HEK293 (cell line): ENCODE measurements around the gene KRTCAP2.

ENCODE experiments used
- BCL11A ChIP-seq: fragments of 450-650 bp; formaldehyde crosslinking; IDR thresholded peaks from 2 replicates; pipeline ENCODE4 v1.5.1; 2016; ENCODE audit warnings: low read depth, missing biosample characterization, missing genetic modification characterization
- GLI4 ChIP-seq: fragments of 450-650 bp; formaldehyde crosslinking; IDR thresholded peaks from 2 replicates; pipeline ENCODE4 v1.5.1; 2016; ENCODE audit warnings: missing biosample characterization, missing genetic modification characterization
- HOXD13 ChIP-seq: sonication (generic); formaldehyde crosslinking; IDR thresholded peaks from 2 replicates; pipeline ENCODE4 v1.8.0; 2022; ENCODE audit warnings: missing genetic modification reagents, borderline replicate concordance
- REPIN1 ChIP-seq: fragments of 450-650 bp; formaldehyde crosslinking; IDR thresholded peaks from 2 replicates; pipeline ENCODE4 v1.5.1; 2017; ENCODE audit warnings: missing biosample characterization, missing genetic modification characterization, low read depth
- SP3 ChIP-seq: fragments of 450-650 bp; formaldehyde crosslinking; IDR thresholded peaks from 2 replicates; pipeline ENCODE4 v1.5.1; 2016; ENCODE audit warnings: missing biosample characterization, missing genetic modification characterization
- ZBTB8A ChIP-seq: fragments of 450-650 bp; formaldehyde crosslinking; IDR thresholded peaks from 2 replicates; pipeline ENCODE4 v1.5.1; 2016; ENCODE audit warnings: missing biosample characterization, missing genetic modification characterization
- ZNF146 ChIP-seq: fragments of 450-650 bp; formaldehyde crosslinking; IDR thresholded peaks from 2 replicates; pipeline ENCODE4 v1.5.1; 2016; ENCODE audit warnings: missing biosample characterization, missing genetic modification characterization
- ZNF157 ChIP-seq: fragments of 450-650 bp; formaldehyde crosslinking; IDR thresholded peaks from 2 replicates; pipeline ENCODE4 v1.5.1; 2016; ENCODE audit warnings: missing biosample characterization, missing genetic modification characterization
- ZNF2 ChIP-seq: fragments of 450-650 bp; formaldehyde crosslinking; IDR thresholded peaks from 2 replicates; pipeline ENCODE4 v1.5.1; 2016; ENCODE audit warnings: missing biosample characterization, missing genetic modification characterization
- ZNF394 ChIP-seq: fragments of 450-650 bp; formaldehyde crosslinking; IDR thresholded peaks from 2 replicates; pipeline ENCODE4 v1.5.1; 2016; ENCODE audit warnings: missing biosample characterization, missing genetic modification characterization, mild to moderate bottlenecking, moderate library complexity, borderline replicate concordance
- ZNF423 ChIP-seq: fragments of 450-650 bp; formaldehyde crosslinking; IDR thresholded peaks from 2 replicates; pipeline ENCODE4 v1.5.1; 2016; ENCODE audit warnings: missing biosample characterization, missing genetic modification characterization
- ZNF426 ChIP-seq: fragments of 450-650 bp; formaldehyde crosslinking; IDR thresholded peaks from 2 replicates; pipeline ENCODE4 v1.5.1; 2017; ENCODE audit warnings: missing biosample characterization, missing genetic modification characterization, mild to moderate bottlenecking, inconsistent platforms, moderate library complexity
- ZNF501 ChIP-seq: fragments of 450-650 bp; formaldehyde crosslinking; IDR thresholded peaks from 2 replicates; pipeline ENCODE4 v1.5.1; 2016; ENCODE audit warnings: missing biosample characterization, missing genetic modification characterization
- ZNF513 ChIP-seq: fragments of 450-650 bp; IDR thresholded peaks from 2 replicates; pipeline ENCODE4 v1.5.1; 2018; ENCODE audit warnings: missing biosample characterization, missing genetic modification characterization
- ZNF521 ChIP-seq: fragments of 450-650 bp; formaldehyde crosslinking; IDR thresholded peaks from 2 replicates; pipeline ENCODE4 v1.5.1; 2017; ENCODE audit warnings: missing biosample characterization, mild to moderate bottlenecking, missing genetic modification characterization
- ZNF558 ChIP-seq: fragments of 450-650 bp; formaldehyde crosslinking; IDR thresholded peaks from 2 replicates; pipeline ENCODE4 v1.5.1; 2016; ENCODE audit warnings: missing biosample characterization, missing genetic modification characterization
- ZNF585B ChIP-seq: fragments of 450-650 bp; formaldehyde crosslinking; IDR thresholded peaks from 2 replicates; pipeline ENCODE4 v1.5.1; 2016; ENCODE audit warnings: missing biosample characterization, missing genetic modification characterization
- ZNF596 ChIP-seq: fragments of 450-650 bp; IDR thresholded peaks from 2 replicates; pipeline ENCODE4 v1.5.0; 2018; ENCODE audit warnings: missing biosample characterization, mild to moderate bottlenecking, missing genetic modification characterization, moderate library complexity
- ZNF785 ChIP-seq: fragments of 450-650 bp; formaldehyde crosslinking; IDR thresholded peaks from 2 replicates; pipeline ENCODE4 v1.5.1; 2016; ENCODE audit warnings: missing biosample characterization, missing genetic modification characterization
- ZNF791 ChIP-seq: fragments of 450-650 bp; formaldehyde crosslinking; IDR thresholded peaks from 2 replicates; pipeline ENCODE4 v1.5.1; 2016; ENCODE audit warnings: missing biosample characterization, missing genetic modification characterization
- ZNF792 ChIP-seq: fragments of 450-650 bp; formaldehyde crosslinking; IDR thresholded peaks from 2 replicates; pipeline ENCODE4 v1.5.1; 2016; ENCODE audit warnings: missing biosample characterization, missing genetic modification characterization
- TF ChIP-seq, protein P1 (sequence below): fragments of 450-650 bp; formaldehyde crosslinking; IDR thresholded peaks from 2 replicates; pipeline ENCODE4 v1.5.1; 2016; ENCODE audit warnings: missing biosample characterization, missing genetic modification characterization
- TF ChIP-seq, protein P2 (sequence below): fragments of 450-650 bp; formaldehyde crosslinking; IDR thresholded peaks from 2 replicates; pipeline ENCODE4 v1.5.1; 2016; ENCODE audit warnings: missing biosample characterization, missing genetic modification characterization
- TF ChIP-seq, protein P3 (sequence below): fragments of 450-650 bp; formaldehyde crosslinking; IDR thresholded peaks from 2 replicates; pipeline ENCODE4 v1.5.1; 2016; ENCODE audit warnings: missing biosample characterization, missing genetic modification characterization
- TF ChIP-seq, protein P4 (sequence below): fragments of 450-650 bp; formaldehyde crosslinking; IDR thresholded peaks from 2 replicates; pipeline ENCODE4 v1.5.1; 2017; ENCODE audit warnings: missing biosample characterization, missing genetic modification characterization
- TF ChIP-seq, protein P5 (sequence below): fragments of 450-650 bp; IDR thresholded peaks from 2 replicates; pipeline ENCODE4 v1.5.1; 2018; ENCODE audit warnings: missing biosample characterization, mild to moderate bottlenecking, missing genetic modification characterization
- TF ChIP-seq, protein P6 (sequence below): IDR thresholded peaks from 2 replicates; pipeline ENCODE4 v1.6.1; 2011; ENCODE audit warnings: mild to moderate bottlenecking, low read depth, low read length, borderline replicate concordance

KRTCAP2 gene

GRCh38 chr1:155135415-155136028 is 37.6 kb downstream of the KRTCAP2 start, which contains the start of gene SLC50A1 (continued):
- TF ChIP-seq ZNF426 (tag by site-specific recombination) (no peak), ZBTB8A (tag by site-specific recombination) (peak; percentile 96), ZNF423 (no peak), ZNF558 (tag by site-specific recombination) (no peak), ZNF585B (tag by site-specific recombination) (no peak), ZNF521 (no peak), REPIN1 (no peak), GLI4 (tag by site-specific recombination) (no peak), HOXD13 (no peak), SP3 (tag by site-specific recombination) (peak; percentile 89), ZNF792 (tag by site-specific recombination) (no peak; the same call in 1 of the 2 replicates), ZNF394 (tag by site-specific recombination) (peak; percentile 11), ZNF785 (tag by site-specific recombination) (no peak), ZNF596 (tag by site-specific recombination) (no peak), ZNF2 (tag by site-specific recombination) (peak; percentile 36; the same call in 1 of the 2 replicates), ZNF791 (tag by site-specific recombination) (no peak), ZNF157 (tag by site-specific recombination) (no peak), ZNF146 (tag by site-specific recombination) (no peak), ZNF501 (tag by site-specific recombination) (peak; percentile 89; the same call in 1 of the 2 replicates), ZNF513 (tag by site-specific recombination) (no peak), BCL11A (tag by site-specific recombination) (no peak)
- TF ChIP-seq, protein P1, sequence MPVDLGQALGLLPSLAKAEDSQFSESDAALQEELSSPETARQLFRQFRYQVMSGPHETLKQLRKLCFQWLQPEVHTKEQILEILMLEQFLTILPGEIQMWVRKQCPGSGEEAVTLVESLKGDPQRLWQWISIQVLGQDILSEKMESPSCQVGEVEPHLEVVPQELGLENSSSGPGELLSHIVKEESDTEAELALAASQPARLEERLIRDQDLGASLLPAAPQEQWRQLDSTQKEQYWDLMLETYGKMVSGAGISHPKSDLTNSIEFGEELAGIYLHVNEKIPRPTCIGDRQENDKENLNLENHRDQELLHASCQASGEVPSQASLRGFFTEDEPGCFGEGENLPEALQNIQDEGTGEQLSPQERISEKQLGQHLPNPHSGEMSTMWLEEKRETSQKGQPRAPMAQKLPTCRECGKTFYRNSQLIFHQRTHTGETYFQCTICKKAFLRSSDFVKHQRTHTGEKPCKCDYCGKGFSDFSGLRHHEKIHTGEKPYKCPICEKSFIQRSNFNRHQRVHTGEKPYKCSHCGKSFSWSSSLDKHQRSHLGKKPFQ, result no peak
- TF ChIP-seq, protein P2, sequence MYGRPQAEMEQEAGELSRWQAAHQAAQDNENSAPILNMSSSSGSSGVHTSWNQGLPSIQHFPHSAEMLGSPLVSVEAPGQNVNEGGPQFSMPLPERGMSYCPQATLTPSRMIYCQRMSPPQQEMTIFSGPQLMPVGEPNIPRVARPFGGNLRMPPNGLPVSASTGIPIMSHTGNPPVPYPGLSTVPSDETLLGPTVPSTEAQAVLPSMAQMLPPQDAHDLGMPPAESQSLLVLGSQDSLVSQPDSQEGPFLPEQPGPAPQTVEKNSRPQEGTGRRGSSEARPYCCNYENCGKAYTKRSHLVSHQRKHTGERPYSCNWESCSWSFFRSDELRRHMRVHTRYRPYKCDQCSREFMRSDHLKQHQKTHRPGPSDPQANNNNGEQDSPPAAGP (tag by site-specific recombination), result peak; percentile 16; the same call in 1 of the 2 replicates
- TF ChIP-seq, protein P3, sequence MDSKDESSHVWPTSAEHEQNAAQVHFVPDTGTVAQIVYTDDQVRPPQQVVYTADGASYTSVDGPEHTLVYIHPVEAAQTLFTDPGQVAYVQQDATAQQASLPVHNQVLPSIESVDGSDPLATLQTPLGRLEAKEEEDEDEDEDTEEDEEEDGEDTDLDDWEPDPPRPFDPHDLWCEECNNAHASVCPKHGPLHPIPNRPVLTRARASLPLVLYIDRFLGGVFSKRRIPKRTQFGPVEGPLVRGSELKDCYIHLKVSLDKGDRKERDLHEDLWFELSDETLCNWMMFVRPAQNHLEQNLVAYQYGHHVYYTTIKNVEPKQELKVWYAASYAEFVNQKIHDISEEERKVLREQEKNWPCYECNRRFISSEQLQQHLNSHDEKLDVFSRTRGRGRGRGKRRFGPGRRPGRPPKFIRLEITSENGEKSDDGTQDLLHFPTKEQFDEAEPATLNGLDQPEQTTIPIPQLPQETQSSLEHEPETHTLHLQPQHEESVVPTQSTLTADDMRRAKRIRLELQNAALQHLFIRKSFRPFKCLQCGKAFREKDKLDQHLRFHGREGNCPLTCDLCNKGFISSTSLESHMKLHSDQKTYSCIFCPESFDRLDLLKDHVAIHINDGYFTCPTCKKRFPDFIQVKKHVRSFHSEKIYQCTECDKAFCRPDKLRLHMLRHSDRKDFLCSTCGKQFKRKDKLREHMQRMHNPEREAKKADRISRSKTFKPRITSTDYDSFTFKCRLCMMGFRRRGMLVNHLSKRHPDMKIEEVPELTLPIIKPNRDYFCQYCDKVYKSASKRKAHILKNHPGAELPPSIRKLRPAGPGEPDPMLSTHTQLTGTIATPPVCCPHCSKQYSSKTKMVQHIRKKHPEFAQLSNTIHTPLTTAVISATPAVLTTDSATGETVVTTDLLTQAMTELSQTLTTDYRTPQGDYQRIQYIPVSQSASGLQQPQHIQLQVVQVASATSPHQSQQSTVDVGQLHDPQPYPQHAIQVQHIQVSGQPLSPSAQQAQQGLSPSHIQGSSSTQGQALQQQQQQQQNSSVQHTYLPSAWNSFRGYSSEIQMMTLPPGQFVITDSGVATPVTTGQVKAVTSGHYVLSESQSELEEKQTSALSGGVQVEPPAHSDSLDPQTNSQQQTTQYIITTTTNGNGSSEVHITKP (tag by site-specific recombination), result no peak
- TF ChIP-seq, protein P4, sequence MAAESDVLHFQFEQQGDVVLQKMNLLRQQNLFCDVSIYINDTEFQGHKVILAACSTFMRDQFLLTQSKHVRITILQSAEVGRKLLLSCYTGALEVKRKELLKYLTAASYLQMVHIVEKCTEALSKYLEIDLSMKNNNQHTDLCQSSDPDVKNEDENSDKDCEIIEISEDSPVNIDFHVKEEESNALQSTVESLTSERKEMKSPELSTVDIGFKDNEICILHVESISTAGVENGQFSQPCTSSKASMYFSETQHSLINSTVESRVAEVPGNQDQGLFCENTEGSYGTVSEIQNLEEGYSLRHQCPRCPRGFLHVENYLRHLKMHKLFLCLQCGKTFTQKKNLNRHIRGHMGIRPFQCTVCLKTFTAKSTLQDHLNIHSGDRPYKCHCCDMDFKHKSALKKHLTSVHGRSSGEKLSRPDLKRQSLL (tag by site-specific recombination), result peak; percentile 77; the same call in 1 of the 2 replicates
- TF ChIP-seq, protein P5, sequence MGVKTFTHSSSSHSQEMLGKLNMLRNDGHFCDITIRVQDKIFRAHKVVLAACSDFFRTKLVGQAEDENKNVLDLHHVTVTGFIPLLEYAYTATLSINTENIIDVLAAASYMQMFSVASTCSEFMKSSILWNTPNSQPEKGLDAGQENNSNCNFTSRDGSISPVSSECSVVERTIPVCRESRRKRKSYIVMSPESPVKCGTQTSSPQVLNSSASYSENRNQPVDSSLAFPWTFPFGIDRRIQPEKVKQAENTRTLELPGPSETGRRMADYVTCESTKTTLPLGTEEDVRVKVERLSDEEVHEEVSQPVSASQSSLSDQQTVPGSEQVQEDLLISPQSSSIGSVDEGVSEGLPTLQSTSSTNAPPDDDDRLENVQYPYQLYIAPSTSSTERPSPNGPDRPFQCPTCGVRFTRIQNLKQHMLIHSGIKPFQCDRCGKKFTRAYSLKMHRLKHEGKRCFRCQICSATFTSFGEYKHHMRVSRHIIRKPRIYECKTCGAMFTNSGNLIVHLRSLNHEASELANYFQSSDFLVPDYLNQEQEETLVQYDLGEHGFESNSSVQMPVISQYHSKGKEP, result peak; percentile 59; the same call in 1 of the 2 replicates
- TF ChIP-seq, protein P6, sequence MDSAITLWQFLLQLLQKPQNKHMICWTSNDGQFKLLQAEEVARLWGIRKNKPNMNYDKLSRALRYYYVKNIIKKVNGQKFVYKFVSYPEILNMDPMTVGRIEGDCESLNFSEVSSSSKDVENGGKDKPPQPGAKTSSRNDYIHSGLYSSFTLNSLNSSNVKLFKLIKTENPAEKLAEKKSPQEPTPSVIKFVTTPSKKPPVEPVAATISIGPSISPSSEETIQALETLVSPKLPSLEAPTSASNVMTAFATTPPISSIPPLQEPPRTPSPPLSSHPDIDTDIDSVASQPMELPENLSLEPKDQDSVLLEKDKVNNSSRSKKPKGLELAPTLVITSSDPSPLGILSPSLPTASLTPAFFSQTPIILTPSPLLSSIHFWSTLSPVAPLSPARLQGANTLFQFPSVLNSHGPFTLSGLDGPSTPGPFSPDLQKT, result no peak
